Kidney epithelial cell (primary cell): ENCODE results near the gene PHOSPHO1. TPM values are rescaled to one million over a fixed set of nuclear protein-coding genes. Genes with fewer than 3 reads are reported as not detected.

Experiments
- DNase-seq: peaks from one replicate; pipeline ENCODE4 v3.0.0-alpha.2; 2010; ENCODE audit warnings: low read depth
- H3K27me3 ChIP-seq: 2 replicates; pipeline ENCODE4 v1.6.0; 2011; ENCODE audit warnings: low read length; ENCODE audit not compliant: control insufficient read depth, insufficient read depth
- H3K36me3 ChIP-seq: 2 replicates; pipeline ENCODE4 v1.5.1; 2011; ENCODE audit warnings: low read length; ENCODE audit not compliant: control insufficient read depth, insufficient read depth
- H3K4me3 ChIP-seq: 2 replicates; pipeline ENCODE4 v1.5.1; 2011; ENCODE audit warnings: low read depth, mild to moderate bottlenecking, control low read depth, low read length
- CTCF ChIP-seq: IDR thresholded peaks from 2 replicates; pipeline ENCODE4 v1.5.1; 2011; ENCODE audit warnings: mild to moderate bottlenecking, moderate library complexity, low read length, control low read depth, inconsistent platforms; ENCODE audit not compliant: insufficient read depth, poor library complexity, severe bottlenecking
- total RNA-seq: library from RNA; depleted of rRNA; stranded (reverse); fragments of >200 nt; gene quantifications from 2 replicates; pipeline ENCODE4 v1.2.3, GENCODE V29; 2015

PHOSPHO1 gene
- total RNA-seq, 1 donor from 2014 or later: not detected

DNA sequence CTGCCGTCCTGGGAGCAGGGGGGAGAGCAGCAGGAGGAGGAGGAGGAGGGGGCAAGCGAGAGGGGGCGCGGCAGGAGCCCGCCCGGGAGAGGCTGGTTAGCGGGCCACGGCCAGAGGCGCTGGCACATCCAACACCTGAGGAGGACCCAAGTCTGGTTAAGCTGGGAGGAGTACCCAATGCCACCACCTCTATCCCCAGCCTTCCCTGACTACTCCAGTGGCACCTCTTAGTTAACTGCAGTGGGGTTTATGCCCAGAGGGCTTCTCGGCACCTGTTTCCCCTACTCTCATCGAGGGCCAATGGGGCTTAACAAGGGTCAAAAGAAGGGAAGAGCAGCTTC is 5.6 kb downstream of the PHOSPHO1 start:
- no peak for TF ChIP-seq CTCF
- Histone ChIP-seq H3K36me3 (no peaks in the 10 kb centered on the region), H3K27me3 (peaks cover 62% of the 10 kb centered on the region), H3K4me3 (no peak overlapping the region)
- no peak for DNase-seq

GRCh38 chr17:49224198-49224996 is 6.2 kb downstream of the PHOSPHO1 start:
- DNase-seq: no peak
- peaks cover 62% of the 10 kb centered on the region for H3K27me3 ChIP-seq
- no peak overlapping the region for H3K4me3 ChIP-seq
- no peaks in the 10 kb centered on the region for H3K36me3 ChIP-seq
- TF ChIP-seq CTCF: no peak

GRCh38 chr17:49223517-49224197 is 6.9 kb downstream of the PHOSPHO1 start:
- H3K4me3 ChIP-seq: no peak overlapping the region
- peaks cover 67% of the 10 kb centered on the region for H3K27me3 ChIP-seq
- no peak for DNase-seq
- peak; percentile 84 for TF ChIP-seq CTCF
- H3K36me3 ChIP-seq: no peaks in the 10 kb centered on the region

- no peak for DNase-seq
- no peaks in the 10 kb centered on the region for H3K36me3 ChIP-seq
- H3K4me3 ChIP-seq: no peak overlapping the region
- no peak for TF ChIP-seq CTCF
- H3K27me3 ChIP-seq: peaks cover 67% of the 10 kb centered on the region
Measured at GRCh38 chr17:49223168-49223516, 7.4 kb downstream of the PHOSPHO1 start.

GRCh38 chr17:49219987-49220386 is 10.6 kb downstream of the PHOSPHO1 start:
- DNase-seq: no peak
- Histone ChIP-seq H3K4me3 (no peak overlapping the region), H3K27me3 (peaks cover 44% of the 10 kb centered on the region), H3K36me3 (no peaks in the 10 kb centered on the region)
- no peak for TF ChIP-seq CTCF
